Common myeloid progenitor, CD34-positive (primary cell): ENCODE data around the gene ABCA4.

Experiments
- CTCF ChIA-PET: fragments of 350-600 bp; sonication (Branson Sonifier 250); formaldehyde crosslinking; loops from one replicate; lab custom pipeline; 2021; ENCODE audit warnings: antibody characterized with exemption; lab: Charles Lee
- POLR2A ChIA-PET: fragments of 350-600 bp; sonication (Branson Sonifier 250); formaldehyde crosslinking; loops from one replicate; lab custom pipeline; 2021; ENCODE audit warnings: antibody characterized with exemption; lab: Charles Lee
- DNase-seq, 3 donors: peaks; one replicate each; pipeline versions ENCODE4 v3.0.0 to v3.0.0-alpha.2; 2013
- H3K27ac ChIP-seq, 2 experiments: 1 replicate in 1 of 2; 2 replicates in 1 of 2; pipeline ENCODE4 v1.7.0; 2013; ENCODE audit warnings: inconsistent platforms in 2 of 2, low read length in 2 of 2, mild to moderate bottlenecking in 2 of 2, low read depth in 1 of 2, moderate library complexity in 1 of 2; ENCODE audit not compliant: severe bottlenecking in 2 of 2, insufficient read depth in 1 of 2, poor library complexity in 1 of 2
- H3K27me3 ChIP-seq, 5 experiments: replicated peaks in 2 of 5; 1 replicate in 3 of 5; 2 replicates in 2 of 5; pipeline versions ENCODE4 v1.6.1 to v1.7.0; 2013; ENCODE audit warnings: low read length in 4 of 5, mild to moderate bottlenecking in 2 of 5, moderate library complexity in 2 of 5, inconsistent platforms in 1 of 5; ENCODE audit not compliant: insufficient read depth in 5 of 5, control insufficient read depth in 4 of 5
- H3K36me3 ChIP-seq, 4 experiments: 1 replicate in 2 of 4; 2 replicates in 2 of 4; pipeline versions ENCODE4 v1.6.1 to v1.7.0; 2013; ENCODE audit warnings: low read length in 3 of 4, control low read depth in 1 of 4, mild to moderate bottlenecking in 1 of 4; ENCODE audit not compliant: control insufficient read depth in 4 of 4, insufficient read depth in 4 of 4
- H3K4me1 ChIP-seq, 4 experiments: 1 replicate in 3 of 4; 2 replicates in 1 of 4; pipeline versions ENCODE4 v1.6.1 to v1.7.1; 2013; ENCODE audit warnings: low read length in 3 of 4, mild to moderate bottlenecking in 3 of 4, control low read depth in 1 of 4, inconsistent platforms in 1 of 4, moderate library complexity in 1 of 4; ENCODE audit not compliant: control insufficient read depth in 4 of 4, insufficient read depth in 4 of 4; ENCODE audit errors: control extremely low read depth in 1 of 4
- H3K4me3 ChIP-seq, 7 experiments: 1 replicate in 4 of 7; 2 replicates in 3 of 7; pipeline versions ENCODE4 v1.5.1 to v1.7.0; 2013; ENCODE audit warnings: mild to moderate bottlenecking in 7 of 7, low read length in 6 of 7, moderate library complexity in 6 of 7, inconsistent platforms in 2 of 7, low read depth in 2 of 7, control low read depth in 1 of 7; ENCODE audit not compliant: insufficient read depth in 4 of 7, control insufficient read depth in 1 of 7; ENCODE audit errors: extremely low read depth in 1 of 7
- H3K9me3 ChIP-seq, 5 experiments: 1 replicate in 4 of 5; 2 replicates in 1 of 5; pipeline versions ENCODE4 v1.6.1 to v1.7.1; 2013; ENCODE audit warnings: low read length in 4 of 5, mild to moderate bottlenecking in 2 of 5, inconsistent platforms in 1 of 5, low read depth in 1 of 5, moderate library complexity in 1 of 5; ENCODE audit not compliant: control insufficient read depth in 4 of 5, insufficient read depth in 2 of 5; ENCODE audit errors: control extremely low read depth in 1 of 5
- WGBS: methylation state at CpG from one replicate; pipeline ENCODE4 v1.1.5; 2013; ENCODE audit not compliant: insufficient coverage; 5-methylcytosine and 5-hydroxymethylcytosine counted together

The ABCA4 gene

GRCh38 chr1:93972341-93972740, 148.6 kb downstream of the ABCA4 start:
- no peaks in the 10 kb centered on the region for H3K4me1 ChIP-seq
- H3K4me3 ChIP-seq, result no peak overlapping the region
- 100% methylated on average over 1 of the region's 2 CpGs for WGBS
- no peaks in the 10 kb centered on the region for H3K9me3 ChIP-seq
- ChIA-PET POLR2A (no interaction called here), CTCF (no interaction called here)
- no peak for DNase-seq
- peaks cover 0 to 3% (median 0%) of the 10 kb centered on the region in 5 experiments for H3K27me3 ChIP-seq
- no peak overlapping the region for H3K27ac ChIP-seq
- H3K36me3 ChIP-seq, result no peaks in the 10 kb centered on the region

DNA sequence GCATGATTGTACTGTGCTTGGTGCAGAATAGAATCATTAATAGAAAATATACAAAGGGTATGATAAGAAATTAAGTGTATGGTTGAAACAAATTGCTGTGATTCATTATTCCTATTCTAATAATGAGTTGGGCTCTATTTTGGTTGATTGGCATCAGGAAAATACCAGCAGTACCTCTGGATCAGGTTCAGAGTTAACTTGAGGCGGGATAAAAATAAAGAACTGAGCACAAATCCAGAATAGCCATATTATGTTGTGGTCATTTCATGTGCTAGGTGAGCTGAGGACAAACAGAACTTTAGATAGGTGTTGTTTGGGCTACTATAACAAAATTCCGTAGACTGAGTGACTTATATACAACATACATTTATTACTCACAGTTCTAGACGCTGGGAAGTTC, 151.1 kb downstream of the ABCA4 start:
- peaks cover 0 to 3% (median 0%) of the 10 kb centered on the region in 5 experiments for H3K27me3 ChIP-seq
- WGBS, result 100% methylated on average over 1 of the region's 3 CpGs
- H3K27ac ChIP-seq, result no peak overlapping the region
- no peak for DNase-seq
- POLR2A ChIA-PET, result no interaction called here
- H3K4me1 ChIP-seq, result no peaks in the 10 kb centered on the region
- no peaks in the 10 kb centered on the region for H3K9me3 ChIP-seq
- CTCF ChIA-PET, result no interaction called here
- no peaks in the 10 kb centered on the region for H3K36me3 ChIP-seq
- no peak overlapping the region for H3K4me3 ChIP-seq

- no CpG with 5 or more reads among the region's 2 CpGs for WGBS
- ChIA-PET CTCF (no interaction called here), POLR2A (no interaction called here)
- no peaks in the 10 kb centered on the region for H3K9me3 ChIP-seq
- H3K36me3 ChIP-seq, result no peaks in the 10 kb centered on the region
- no peak for DNase-seq
- no peak overlapping the region for H3K4me3 ChIP-seq
- H3K4me1 ChIP-seq, result no peaks in the 10 kb centered on the region
- H3K27me3 ChIP-seq, result peaks cover 0 to 3% (median 0%) of the 10 kb centered on the region in 5 experiments
- no peak overlapping the region for H3K27ac ChIP-seq
Measured at GRCh38 chr1:93969371-93969770, 151.6 kb downstream of the ABCA4 start.

DNA sequence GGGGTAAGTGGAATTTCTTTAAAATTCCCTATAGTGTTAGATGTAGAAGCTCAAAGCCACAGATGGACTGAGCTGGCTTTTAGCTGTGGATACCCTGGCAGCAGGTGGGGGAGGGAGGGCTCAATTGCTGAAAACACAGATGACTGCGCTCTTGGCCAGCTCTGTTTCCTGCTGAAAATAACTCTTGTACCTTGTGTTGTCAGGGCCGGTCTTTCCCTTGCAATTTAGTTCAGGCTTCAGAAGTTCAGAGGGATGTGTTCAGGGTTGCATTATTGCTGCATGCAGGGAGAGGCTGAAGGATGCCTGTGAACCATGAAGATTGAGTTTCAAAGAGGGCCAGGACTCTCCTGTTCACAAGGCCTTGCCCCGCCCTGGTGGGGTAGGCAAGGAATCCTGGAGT, 153.6 kb downstream of the ABCA4 start:
- Histone ChIP-seq H3K27ac (no peak overlapping the region), H3K4me1 (no peaks in the 10 kb centered on the region), H3K9me3 (no peaks in the 10 kb centered on the region), H3K4me3 (no peak overlapping the region), H3K27me3 (peaks cover 0 to 3% (median 0%) of the 10 kb centered on the region in 5 experiments), H3K36me3 (no peaks in the 10 kb centered on the region)
- POLR2A ChIA-PET, result no interaction called here
- 100% methylated on average over 3 of the region's 3 CpGs for WGBS
- DNase-seq, result no peak
- CTCF ChIA-PET, result interaction anchor here (0.6 to 0.8 kb wide), 2 partner anchors 13 to 217 kb away, joined by 3 to 5 read pairs; no protein-coding TSS in a partner anchor

- POLR2A ChIA-PET, result no interaction called here
- H3K36me3 ChIP-seq, result no peaks in the 10 kb centered on the region
- CTCF ChIA-PET, result no interaction called here
- no peak overlapping the region for H3K27ac ChIP-seq
- H3K27me3 ChIP-seq, result peaks cover 0 to 3% (median 0%) of the 10 kb centered on the region in 5 experiments
- no peak for DNase-seq
- no peaks in the 10 kb centered on the region for H3K4me1 ChIP-seq
- H3K9me3 ChIP-seq, result no peaks in the 10 kb centered on the region
- H3K4me3 ChIP-seq, result no peak overlapping the region
- 88% methylated on average over 1 of the region's 2 CpGs for WGBS
Measured at GRCh38 chr1:93965888-93966287, 155.1 kb downstream of the ABCA4 start.

- Histone ChIP-seq H3K36me3 (no peaks in the 10 kb centered on the region), H3K9me3 (no peaks in the 10 kb centered on the region), H3K4me1 (no peaks in the 10 kb centered on the region), H3K27ac (no peak overlapping the region), H3K27me3 (peaks cover 0 to 3% (median 0%) of the 10 kb centered on the region in 5 experiments), H3K4me3 (no peak overlapping the region)
- ChIA-PET CTCF (no interaction called here), POLR2A (no interaction called here)
- WGBS, result 100% methylated on average over 2 of the region's 2 CpGs
- no peak for DNase-seq
Measured at GRCh38 chr1:93965256-93965655, 155.7 kb downstream of the ABCA4 start.

GRCh38 chr1:93964777-93965200, 156.2 kb downstream of the ABCA4 start:
- no peaks in the 10 kb centered on the region for H3K4me1 ChIP-seq
- DNase-seq, result no peak
- H3K9me3 ChIP-seq, result no peaks in the 10 kb centered on the region
- ChIA-PET CTCF (no interaction called here), POLR2A (no interaction called here)
- no peak overlapping the region for H3K4me3 ChIP-seq
- WGBS, result 100% methylated on average over 1 of the region's 4 CpGs
- peaks cover 0 to 3% (median 0%) of the 10 kb centered on the region in 5 experiments for H3K27me3 ChIP-seq
- H3K36me3 ChIP-seq, result no peaks in the 10 kb centered on the region
- no peak overlapping the region for H3K27ac ChIP-seq
